B cell (primary cell): Measurements from ENCODE around the gene LYRM2. TPM values are rescaled to one million over a fixed set of nuclear protein-coding genes. Genes with fewer than 3 reads are reported as not detected.
A peak's percentile ranks its signal among the peaks of the same experiment; 100 is the strongest.

Experiments
- ATAC-seq: fragments of 200-7000 bp; cut with Tn5 transposase; one replicate; pipeline ENCODE4 v1.10.0; 2021; ENCODE audit warnings: low read depth, mild to moderate bottlenecking, moderate number of reproducible peaks, moderate library complexity
- CTCF ChIA-PET: fragments of 350-600 bp; sonication (Branson Sonifier 250); formaldehyde crosslinking; loops from one replicate; lab custom pipeline; 2021; ENCODE audit warnings: antibody characterized with exemption, inconsistent platforms; lab: Charles Lee
- POLR2A ChIA-PET: fragments of 350-600 bp; sonication (Branson Sonifier 250); formaldehyde crosslinking; loops from one replicate; lab custom pipeline; 2021; ENCODE audit warnings: antibody characterized with exemption; lab: Charles Lee
- DNase-seq: peaks from one replicate; pipeline ENCODE4 v3.0.0; 2013
- H2AFZ ChIP-seq: 2 replicates; pipeline ENCODE4 v1.6.1; 2012; ENCODE audit warnings: mild to moderate bottlenecking, low read depth, low read length; ENCODE audit not compliant: insufficient read depth, poor library complexity, severe bottlenecking
- H3K27ac ChIP-seq, 2 donors: 1 replicate in 1 of 2; 2 replicates in 1 of 2; pipeline ENCODE4 v1.5.1; 2012 to 2013; ENCODE audit warnings: low read length in 2 of 2, mild to moderate bottlenecking in 2 of 2, moderate library complexity in 1 of 2
- H3K27me3 ChIP-seq, 4 experiments: fragments of 200-600 bp in 1 of 4; sonication (generic) in 1 of 4; replicated peaks in 1 of 4; 1 replicate in 2 of 4; 2 replicates in 2 of 4; pipeline versions ENCODE4 v1.6.1 to v1.7.0; 2013 to 2016; ENCODE audit warnings: low read length in 3 of 4, mild to moderate bottlenecking in 2 of 4, mixed read lengths in 1 of 4, moderate library complexity in 1 of 4; ENCODE audit not compliant: insufficient read depth in 4 of 4, control insufficient read depth in 3 of 4; ENCODE audit errors: control extremely low read depth in 1 of 4
- H3K36me3 ChIP-seq, 2 experiments: replicated peaks in 1 of 2; 1 replicate in 1 of 2; 2 replicates in 1 of 2; pipeline versions ENCODE4 v1.6.1 to v1.7.1; 2013; ENCODE audit warnings: low read length in 1 of 2; ENCODE audit not compliant: insufficient read depth in 2 of 2, control insufficient read depth in 1 of 2; ENCODE audit errors: control extremely low read depth in 1 of 2, extremely low read depth in 1 of 2
- H3K4me1 ChIP-seq, 2 donors: fragments of 200-600 bp in 1 of 2; sonication (generic) in 1 of 2; 1 replicate in 1 of 2; 2 replicates in 1 of 2; pipeline versions ENCODE4 v1.5.1 to v1.6.1; 2013 to 2017; ENCODE audit warnings: low read length in 2 of 2; ENCODE audit not compliant: control insufficient read depth in 2 of 2, insufficient read depth in 2 of 2
- H3K4me2 ChIP-seq: replicated peaks from 2 replicates; pipeline ENCODE3; 2012; ENCODE audit warnings: mild to moderate bottlenecking, low read depth, low read length; ENCODE audit not compliant: poor library complexity, severe bottlenecking
- H3K4me3 ChIP-seq, 5 experiments: fragments of 200-600 bp in 1 of 5; sonication (generic) in 1 of 5; 1 replicate in 3 of 5; 2 replicates in 2 of 5; pipeline versions ENCODE4 v1.5.1 to v1.7.0; 2011 to 2016; ENCODE audit warnings: low read length in 4 of 5, mild to moderate bottlenecking in 4 of 5, low read depth in 2 of 5, control low read depth in 1 of 5, moderate library complexity in 1 of 5; ENCODE audit not compliant: insufficient read depth in 1 of 5; ENCODE audit errors: control extremely low read depth in 1 of 5, extremely low read depth in 1 of 5
- H3K79me2 ChIP-seq: fragments of 200-600 bp; sonication (generic); one replicate; pipeline ENCODE4 v1.6.0; 2016; ENCODE audit warnings: low read length; ENCODE audit not compliant: control insufficient read depth, insufficient read depth
- H3K9ac ChIP-seq: fragments of 200-600 bp; sonication (generic); 2 replicates; pipeline ENCODE4 v1.6.1; 2017; ENCODE audit warnings: mild to moderate bottlenecking, low read length, moderate library complexity
- H3K9me3 ChIP-seq, 3 donors: one replicate each; pipeline versions ENCODE4 v1.6.1 to v1.7.1; 2013; ENCODE audit warnings: low read length in 2 of 3; ENCODE audit not compliant: control insufficient read depth in 2 of 3, insufficient read depth in 1 of 3; ENCODE audit errors: control extremely low read depth in 1 of 3
- H4K20me1 ChIP-seq: 2 replicates; pipeline ENCODE4 v1.6.0; 2012; ENCODE audit warnings: mild to moderate bottlenecking, low read length; ENCODE audit not compliant: insufficient read depth, control insufficient read depth, poor library complexity, severe bottlenecking
- H3K27ac Mint-ChIP-seq: one replicate; pipeline ENCODE4 v1.8.0; 2021; ENCODE audit warnings: mixed read lengths
- H3K27me3 Mint-ChIP-seq: one replicate; pipeline ENCODE4 v1.8.0; 2021; ENCODE audit warnings: mixed read lengths
- H3K4me1 Mint-ChIP-seq: one replicate; pipeline ENCODE4 v1.8.0; 2021; ENCODE audit warnings: mixed read lengths
- H3K4me3 Mint-ChIP-seq: one replicate; pipeline ENCODE4 v1.8.0; 2021; ENCODE audit warnings: mixed read lengths
- H3K9me3 Mint-ChIP-seq: one replicate; pipeline ENCODE4 v1.8.0; 2022; ENCODE audit warnings: mixed read lengths; ENCODE audit not compliant: insufficient read depth
- CTCF ChIP-seq: fragments of 200-600 bp; IDR thresholded peaks from one replicate; pipeline ENCODE4 v1.8.0; 2022; ENCODE audit warnings: antibody characterized with exemption, mild to moderate bottlenecking
- EZH2 ChIP-seq: IDR thresholded peaks from 2 replicates; pipeline ENCODE4 v1.6.1; 2012; ENCODE audit warnings: borderline replicate concordance, low read depth, mild to moderate bottlenecking, moderate library complexity, low read length; ENCODE audit not compliant: insufficient read depth, poor library complexity, severe bottlenecking
- WGBS: methylation state at CpG from one replicate; pipeline ENCODE4 v1.1.5; 2013; ENCODE audit warnings: missing lambda C conversion rate; ENCODE audit not compliant: insufficient coverage; 5-methylcytosine and 5-hydroxymethylcytosine counted together
- intact Hi-C: fragments of 100-400 bp; cut with micrococcal nuclease; formaldehyde crosslinking; loops from one replicate; pipeline ENCODE4 v1.10.0; 2022
- polyA plus RNA-seq: library from polyadenylated mRNA; depleted of rRNA; stranded (reverse); fragments of >200 nt; gene quantifications from 2 replicates; pipeline ENCODE4 v1.2.3, GENCODE V29; 2012
- total RNA-seq, 2 donors: library from RNA; stranded (reverse); fragments of 120-200 nt in 1 of 2; gene quantifications; 1 replicate in 1 of 2; 2 replicates in 1 of 2; pipeline versions ENCODE4 v1.2.3 to v1.2.4, GENCODE V29; 2013 to 2022

Gene LYRM2
- total and polyA plus RNA-seq, 2 donors (not counting 1 experiment from before 2014, with no cell fraction given) = 17.6 to 33.7 TPM

DNA sequence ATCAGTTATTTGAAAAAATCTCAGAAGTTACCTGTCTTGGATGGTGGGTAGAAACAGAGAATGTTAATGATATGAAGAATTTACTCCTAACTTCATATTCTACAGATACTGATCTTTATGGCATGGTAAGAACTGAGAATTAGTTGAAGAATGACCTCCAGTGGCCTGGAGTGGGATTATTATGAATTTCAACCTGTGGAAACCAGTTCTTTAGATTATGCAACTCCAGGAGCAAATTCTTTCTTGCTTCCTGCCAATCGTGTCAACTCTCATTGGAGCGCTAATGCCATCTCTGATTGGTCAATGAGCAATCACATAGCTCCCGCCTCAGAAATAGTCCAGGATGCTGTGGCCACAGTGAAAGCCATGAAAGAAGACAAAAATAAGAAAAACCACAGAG is 40.6 kb downstream of the LYRM2 start:
- no peak for TF ChIP-seq CTCF
- no peak for TF ChIP-seq EZH2
- Mint-ChIP-seq H3K4me1 (peaks cover 30% of the 10 kb centered on the region), H3K27ac (no peak overlapping the region), H3K4me3 (no peak overlapping the region), H3K9me3 (peaks cover 5% of the 10 kb centered on the region), H3K27me3 (no peaks in the 10 kb centered on the region)
- 28% methylated on average over 2 of the region's 3 CpGs for WGBS
- no peaks in the 10 kb centered on the region for H3K27me3 ChIP-seq
- ChIA-PET CTCF (interaction anchor here (0.9 to 1.3 kb wide), 3 partner anchors 12 to 616 kb away, joined by 3 to 4 read pairs (median 3); no protein-coding TSS in a partner anchor), POLR2A (no interaction called here)
- H4K20me1 ChIP-seq = no peaks in the 10 kb centered on the region
- no peaks in the 10 kb centered on the region for H3K36me3 ChIP-seq
- no peak overlapping the region for H3K4me3 ChIP-seq
- H3K9me3 ChIP-seq = peaks cover 0 to 4% (median 0%) of the 10 kb centered on the region in 3 donors
- ATAC-seq = no peak
- no peak overlapping the region for H3K27ac ChIP-seq
- DNase-seq = no peak
- H3K4me2 ChIP-seq = no peak overlapping the region
- no peak overlapping the region for H3K9ac ChIP-seq
- no peak overlapping the region for H2AFZ ChIP-seq
- peaks cover 30% of the 10 kb centered on the region in 2 donors for H3K4me1 ChIP-seq
- intact Hi-C loops = no loop called here
- no peaks in the 10 kb centered on the region for H3K79me2 ChIP-seq

DNA sequence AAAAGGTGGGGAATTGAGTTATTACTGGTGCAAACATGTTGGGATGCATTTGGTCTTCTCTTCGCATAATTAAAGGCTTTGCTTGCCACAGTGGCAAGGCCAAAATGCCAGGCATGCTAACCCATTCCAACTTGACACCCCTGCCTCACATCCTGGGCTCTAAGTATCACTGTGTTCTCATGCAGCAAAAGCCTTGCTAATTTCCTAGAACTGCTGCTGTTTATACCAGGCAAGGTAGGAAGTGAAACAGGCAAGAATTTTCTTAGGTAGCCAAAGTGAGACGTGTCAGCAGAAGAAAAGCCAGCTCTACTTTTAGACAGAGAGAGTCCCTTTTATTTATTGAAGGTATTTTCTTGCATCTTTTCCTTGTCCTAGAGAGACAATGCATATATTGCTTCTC is 41.2 kb downstream of the LYRM2 start:
- Histone ChIP-seq H3K27ac (peak overlapping the region in 1 of 2 donors; percentile 23), H3K9ac (no peak overlapping the region), H3K36me3 (no peaks in the 10 kb centered on the region), H3K79me2 (no peaks in the 10 kb centered on the region), H2AFZ (no peak overlapping the region), H4K20me1 (no peaks in the 10 kb centered on the region), H3K4me1 (peaks cover 30% of the 10 kb centered on the region in 2 donors), H3K9me3 (peaks cover 0 to 4% (median 0%) of the 10 kb centered on the region in 3 donors), H3K4me2 (peak overlapping the region; percentile 29), H3K4me3 (no peak overlapping the region), H3K27me3 (no peaks in the 10 kb centered on the region)
- intact Hi-C loops = no loop called here
- peaks cover 5% of the 10 kb centered on the region for H3K9me3 Mint-ChIP-seq
- POLR2A ChIA-PET = no interaction called here
- H3K4me3 Mint-ChIP-seq = peak overlapping the region; percentile 29
- TF ChIP-seq CTCF (no peak), EZH2 (no peak)
- no peaks in the 10 kb centered on the region for H3K27me3 Mint-ChIP-seq
- peaks cover 30% of the 10 kb centered on the region for H3K4me1 Mint-ChIP-seq
- CTCF ChIA-PET = interaction anchor here (0.6 to 1.4 kb wide), 2 partner anchors 9 to 12 kb away, joined by 3 read pairs; no protein-coding TSS in a partner anchor
- peak; percentile 21 for DNase-seq
- 100% methylated on average over 1 of the region's 2 CpGs for WGBS
- H3K27ac Mint-ChIP-seq = no peak overlapping the region
- no peak for ATAC-seq
